Activated B cell treated with CpG ODN at 0.5 μM for 24 hours (primary cell): ENCODE results near the gene AKR7A2. TPM values are rescaled to one million over a fixed set of nuclear protein-coding genes. Genes with fewer than 3 reads are reported as not detected.

Experiments
- ATAC-seq: fragments of 200-7000 bp; cut with Tn5 transposase; one replicate; pipeline ENCODE4 v1.10.0; 2021; ENCODE audit warnings: low read depth, mild to moderate bottlenecking, moderate library complexity
- CTCF ChIA-PET: fragments of 350-600 bp; sonication (Branson Sonifier 250); formaldehyde crosslinking; loops from one replicate; lab custom pipeline; 2021; ENCODE audit warnings: antibody characterized with exemption; lab: Charles Lee
- POLR2A ChIA-PET: fragments of 350-600 bp; sonication (Branson Sonifier 250); formaldehyde crosslinking; loops from one replicate; lab custom pipeline; 2021; ENCODE audit warnings: antibody characterized with exemption; lab: Charles Lee
- DNase-seq: peaks from one replicate; pipeline ENCODE4 v3.0.0; 2022
- H3K27ac Mint-ChIP-seq: one replicate; pipeline ENCODE4 v1.8.0; 2020; ENCODE audit warnings: mixed read lengths
- H3K27me3 Mint-ChIP-seq: one replicate; pipeline ENCODE4 v1.8.0; 2021; ENCODE audit warnings: mixed read lengths
- H3K36me3 Mint-ChIP-seq: one replicate; pipeline ENCODE4 v1.8.0; 2021; ENCODE audit warnings: low read depth, mixed read lengths
- H3K4me1 Mint-ChIP-seq: one replicate; pipeline ENCODE4 v1.8.0; 2021; ENCODE audit warnings: mixed read lengths
- H3K4me3 Mint-ChIP-seq: one replicate; pipeline ENCODE4 v1.8.0; 2020; ENCODE audit warnings: mild to moderate bottlenecking, mixed read lengths
- H3K9me3 Mint-ChIP-seq: one replicate; pipeline ENCODE4 v1.8.0; 2020; ENCODE audit warnings: mixed read lengths
- intact Hi-C: fragments of 100-400 bp; cut with micrococcal nuclease; formaldehyde crosslinking; loops from one replicate; pipeline ENCODE4 v1.15.1; 2024
- total RNA-seq: library from RNA; stranded (reverse); gene quantifications from 2 replicates; pipeline ENCODE4 v1.2.3, GENCODE V29; 2022
- TF ChIP-seq, protein P1 (sequence below): fragments of 200-600 bp; IDR thresholded peaks from one replicate; pipeline ENCODE4 v1.8.0; 2022; ENCODE audit warnings: antibody characterized with exemption, mild to moderate bottlenecking

The AKR7A2 gene
- total RNA-seq, 1 donor from 2014 or later: 29.9 TPM

- ChIA-PET POLR2A (no interaction called here), CTCF (no interaction called here)
- H3K27ac Mint-ChIP-seq: no peak overlapping the region
Measured at GRCh38 chr1:19338323-19338762, 26.4 kb upstream of the AKR7A2 start.

GRCh38 chr1:19337289-19337688, 25.3 kb upstream of the AKR7A2 start:
- Mint-ChIP-seq H3K4me3 (no peak overlapping the region), H3K27me3 (no peaks in the 10 kb centered on the region), H3K4me1 (no peaks in the 10 kb centered on the region), H3K9me3 (no peaks in the 10 kb centered on the region), H3K27ac (no peak overlapping the region), H3K36me3 (peaks cover 41% of the 10 kb centered on the region)
- no peak for DNase-seq
- no peak for ATAC-seq
- CTCF ChIA-PET: no interaction called here
- intact Hi-C loops: no loop called here
- TF ChIP-seq, protein P1, sequence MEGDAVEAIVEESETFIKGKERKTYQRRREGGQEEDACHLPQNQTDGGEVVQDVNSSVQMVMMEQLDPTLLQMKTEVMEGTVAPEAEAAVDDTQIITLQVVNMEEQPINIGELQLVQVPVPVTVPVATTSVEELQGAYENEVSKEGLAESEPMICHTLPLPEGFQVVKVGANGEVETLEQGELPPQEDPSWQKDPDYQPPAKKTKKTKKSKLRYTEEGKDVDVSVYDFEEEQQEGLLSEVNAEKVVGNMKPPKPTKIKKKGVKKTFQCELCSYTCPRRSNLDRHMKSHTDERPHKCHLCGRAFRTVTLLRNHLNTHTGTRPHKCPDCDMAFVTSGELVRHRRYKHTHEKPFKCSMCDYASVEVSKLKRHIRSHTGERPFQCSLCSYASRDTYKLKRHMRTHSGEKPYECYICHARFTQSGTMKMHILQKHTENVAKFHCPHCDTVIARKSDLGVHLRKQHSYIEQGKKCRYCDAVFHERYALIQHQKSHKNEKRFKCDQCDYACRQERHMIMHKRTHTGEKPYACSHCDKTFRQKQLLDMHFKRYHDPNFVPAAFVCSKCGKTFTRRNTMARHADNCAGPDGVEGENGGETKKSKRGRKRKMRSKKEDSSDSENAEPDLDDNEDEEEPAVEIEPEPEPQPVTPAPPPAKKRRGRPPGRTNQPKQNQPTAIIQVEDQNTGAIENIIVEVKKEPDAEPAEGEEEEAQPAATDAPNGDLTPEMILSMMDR: no peak
- POLR2A ChIA-PET: interaction anchor here (1.1 kb wide), 1 partner anchor 12 kb away, joined by 3 read pairs; no protein-coding TSS in a partner anchor

More at GRCh38 chr1:19338323-19338762, 26.4 kb upstream of the AKR7A2 start:
- TF ChIP-seq, protein P1: no peak
- Mint-ChIP-seq H3K27me3 (no peaks in the 10 kb centered on the region), H3K4me3 (no peak overlapping the region), H3K9me3 (no peaks in the 10 kb centered on the region), H3K4me1 (no peaks in the 10 kb centered on the region), H3K36me3 (peaks cover 51% of the 10 kb centered on the region)
- DNase-seq (no peak), ATAC-seq (no peak)
- intact Hi-C loops: no loop called here

DNA sequence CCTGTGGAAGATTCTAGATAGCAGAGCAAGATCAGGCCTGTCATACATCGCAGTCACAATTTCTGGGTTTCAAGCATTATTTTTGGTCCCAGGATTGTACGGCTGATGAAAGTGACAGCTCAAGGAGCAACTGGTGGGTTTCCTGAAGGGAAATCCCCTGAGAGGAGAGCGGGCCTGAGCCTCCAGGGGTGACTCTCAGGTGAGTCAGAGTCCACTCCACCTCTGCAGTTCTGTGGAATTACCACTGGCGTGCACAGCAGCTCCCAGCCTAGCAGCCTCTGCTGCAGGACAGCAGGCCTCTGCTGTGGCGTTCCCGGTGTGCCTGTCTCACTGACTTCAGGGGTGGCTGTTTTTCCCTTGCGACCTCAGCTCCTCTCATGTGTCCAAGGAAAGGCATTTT, 24.6 kb upstream of the AKR7A2 start:
- Mint-ChIP-seq H3K27ac (no peak overlapping the region), H3K4me3 (no peak overlapping the region), H3K4me1 (no peaks in the 10 kb centered on the region), H3K36me3 (peaks cover 35% of the 10 kb centered on the region), H3K9me3 (no peaks in the 10 kb centered on the region), H3K27me3 (no peaks in the 10 kb centered on the region)
- TF ChIP-seq, protein P1: no peak
- intact Hi-C loops: no loop called here
- CTCF ChIA-PET: no interaction called here
- DNase-seq (no peak), ATAC-seq (no peak)
- POLR2A ChIA-PET: no interaction called here

- no peaks in the 10 kb centered on the region for H3K4me1 Mint-ChIP-seq
Measured at GRCh38 chr1:19333587-19334354, 21.8 kb upstream of the AKR7A2 start.

DNA sequence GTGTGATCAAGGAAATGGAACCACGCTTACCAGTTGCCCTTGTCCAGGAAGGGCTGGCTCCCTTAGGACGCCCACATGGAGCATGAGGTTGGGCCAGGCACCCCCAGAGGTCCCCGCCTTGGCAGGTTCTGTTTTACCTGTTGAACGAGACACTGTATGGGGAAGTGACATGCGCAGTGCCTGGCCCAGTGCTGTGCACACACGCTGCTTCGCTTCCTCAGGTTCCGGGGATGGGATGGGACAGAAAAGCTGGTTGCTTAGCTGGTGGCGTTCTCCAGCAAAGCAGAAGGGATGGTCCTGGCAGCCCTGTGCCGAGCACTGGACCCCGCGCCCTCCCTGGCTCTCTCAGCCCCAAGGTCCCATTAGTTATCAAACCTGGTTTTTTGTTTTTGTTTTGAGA, 20.9 kb upstream of the AKR7A2 start:
- Mint-ChIP-seq H3K27me3 (no peaks in the 10 kb centered on the region), H3K4me1 (no peaks in the 10 kb centered on the region), H3K27ac (no peak overlapping the region), H3K4me3 (no peak overlapping the region), H3K9me3 (no peaks in the 10 kb centered on the region), H3K36me3 (peaks cover 14% of the 10 kb centered on the region)
- POLR2A ChIA-PET: no interaction called here
- intact Hi-C loops: no loop called here
- CTCF ChIA-PET: no interaction called here
- TF ChIP-seq, protein P1: no peak
- no peak for DNase-seq
- ATAC-seq: no peak

More at GRCh38 chr1:19333587-19334354, 21.8 kb upstream of the AKR7A2 start:
- Mint-ChIP-seq H3K27me3 (no peaks in the 10 kb centered on the region), H3K4me3 (no peak overlapping the region), H3K27ac (no peak overlapping the region), H3K36me3 (peaks cover 18% of the 10 kb centered on the region), H3K9me3 (no peaks in the 10 kb centered on the region)
- intact Hi-C loops: no loop called here
- CTCF ChIA-PET: no interaction called here
- ATAC-seq: no peak
- TF ChIP-seq, protein P1: no peak
- POLR2A ChIA-PET: no interaction called here
- no peak for DNase-seq
